Measurements from ENCODE around the gene MTMR10.

The MTMR10 gene

GRCh38 chr15:31010036-31010435 lies 18.6 kb upstream of the MTMR10 start:
- DNase-seq, result no peak

- no peak for DNase-seq
These were observed 14.2 kb upstream of the MTMR10 start for GRCh38 chr15:31005660-31006059.

GRCh38 chr15:31004220-31004733 lies 12.8 kb upstream of the MTMR10 start:
- no peak for DNase-seq

GRCh38 chr15:31001702-31002101 lies 10.3 kb upstream of the MTMR10 start:
- DNase-seq, result no peak

GRCh38 chr15:30999729-31000128 lies 8.3 kb upstream of the MTMR10 start:
- no peak for DNase-seq

- DNase-seq, result no peak
These were observed 5.8 kb upstream of the MTMR10 start for GRCh38 chr15:30997270-30997669.

GRCh38 chr15:30992249-30992864 lies 929 bp upstream of the MTMR10 start:
- DNase-seq, result peak in 1 of 2 experiments; percentile 27

- no peak for DNase-seq
These were observed 778 bp downstream of the MTMR10 start for GRCh38 chr15:30990446-30991254.

GRCh38 chr15:30990036-30990435 lies 1.4 kb downstream of the MTMR10 start:
- DNase-seq, result peak in 1 of 2 experiments; percentile 6

GRCh38 chr15:30985081-30985531 lies 6.3 kb downstream of the MTMR10 start:
- DNase-seq, result no peak

GRCh38 chr15:30984542-30984941 lies 6.9 kb downstream of the MTMR10 start:
- DNase-seq, result no peak

- DNase-seq, result no peak
These were observed 7.3 kb downstream of the MTMR10 start for GRCh38 chr15:30984118-30984517.

GRCh38 chr15:30979457-30979856 lies 12.0 kb downstream of the MTMR10 start:
- DNase-seq, result no peak

- no peak for DNase-seq
These were observed 13.1 kb downstream of the MTMR10 start for GRCh38 chr15:30978328-30978727.

- no peak for DNase-seq
These were observed 17.3 kb downstream of the MTMR10 start for GRCh38 chr15:30974112-30974511.

GRCh38 chr15:30973379-30973778 lies 18.0 kb downstream of the MTMR10 start:
- no peak for DNase-seq

GRCh38 chr15:30969724-30970123 lies 21.7 kb downstream of the MTMR10 start:
- DNase-seq, result no peak

- DNase-seq, result no peak
These were observed 27.7 kb downstream of the MTMR10 start for GRCh38 chr15:30963681-30964080.

- DNase-seq, result no peak
These were observed 28.8 kb downstream of the MTMR10 start for GRCh38 chr15:30962659-30963058.

- DNase-seq, result no peak
These were observed 29.3 kb downstream of the MTMR10 start for GRCh38 chr15:30962079-30962478.

GRCh38 chr15:30958219-30958618 lies 33.2 kb downstream of the MTMR10 start:
- no peak for DNase-seq

GRCh38 chr15:30956216-30957124 lies 35.0 kb downstream of the MTMR10 start:
- DNase-seq, result no peak

GRCh38 chr15:30954674-30955073 lies 36.8 kb downstream of the MTMR10 start:
- DNase-seq, result no peak

Data from NCI-H526 (cell line).